SU-DHL-6 (cell line): ENCODE data around the gene CNTN4.

ENCODE experiments used
- H2AFZ ChIP-seq: fragments of 200-600 bp; sonication (generic); 2 replicates; pipeline ENCODE4 v1.6.1; 2014; ENCODE audit warnings: low read depth, mild to moderate bottlenecking, moderate library complexity, mixed read lengths, antibody characterized with exemption, low read length; ENCODE audit not compliant: severe bottlenecking
- H3F3A ChIP-seq: fragments of 200-600 bp; shearing (Covaris generic); 2 replicates; pipeline ENCODE4 v1.6.0; 2016; ENCODE audit warnings: antibody characterized with exemption, mild to moderate bottlenecking; ENCODE audit not compliant: insufficient read depth
- H3K27ac ChIP-seq: fragments of 200-600 bp; sonication (generic); 2 replicates; pipeline ENCODE4 v1.5.1; 2016; ENCODE audit warnings: low read depth, mild to moderate bottlenecking, low read length, moderate library complexity, mixed read lengths
- H3K27me3 ChIP-seq: fragments of 200-600 bp; sonication (generic), shearing (Covaris generic); 2 replicates; pipeline ENCODE4 v1.6.0; 2014; ENCODE audit warnings: mild to moderate bottlenecking, low read length
- H3K36me3 ChIP-seq: fragments of 200-600 bp; sonication (generic); 2 replicates; pipeline ENCODE4 v1.6.1; 2014; ENCODE audit warnings: mild to moderate bottlenecking, low read length, mixed read lengths
- H3K4me2 ChIP-seq: fragments of 300-600, 200-600 bp; shearing (Covaris generic), sonication (generic); 2 replicates; pipeline ENCODE4 v1.6.0; 2014; ENCODE audit warnings: low read length, low read depth, mild to moderate bottlenecking; ENCODE audit not compliant: poor library complexity, severe bottlenecking
- H3K4me3 ChIP-seq: fragments of 200-600 bp; sonication (generic); 2 replicates; pipeline ENCODE4 v1.5.1; 2014; ENCODE audit warnings: antibody characterized with exemption, low read length, mild to moderate bottlenecking, mixed read lengths; ENCODE audit not compliant: insufficient read depth, poor library complexity, severe bottlenecking
- H3K79me2 ChIP-seq: fragments of 200-600 bp; sonication (generic); 2 replicates; pipeline ENCODE4 v1.6.1; 2014; ENCODE audit warnings: mild to moderate bottlenecking, low read length, moderate library complexity; ENCODE audit not compliant: insufficient read depth
- H3K9ac ChIP-seq: fragments of 200-600 bp; sonication (generic); 2 replicates; pipeline ENCODE4 v1.7.0; 2014; ENCODE audit warnings: mild to moderate bottlenecking, low read length
- H3K9me2 ChIP-seq: fragments of 200-600 bp; sonication (generic); replicated peaks from 2 replicates; pipeline ENCODE4 v1.6.1; 2014; ENCODE audit warnings: low read length; ENCODE audit not compliant: insufficient read depth
- H3K9me3 ChIP-seq: fragments of 200-600 bp; sonication (generic); 2 replicates; pipeline ENCODE4 v1.6.1; 2014; ENCODE audit warnings: low read length, mixed read lengths; ENCODE audit not compliant: insufficient read depth
- H4K20me1 ChIP-seq: fragments of 200-600 bp; sonication (generic); 2 replicates; pipeline ENCODE4 v1.6.1; 2014; ENCODE audit warnings: low read depth, mild to moderate bottlenecking, antibody characterized with exemption, low read length, moderate library complexity, mixed read lengths
- CTCF ChIP-seq: fragments of 200-600 bp; sonication (generic); IDR thresholded peaks from one replicate; pipeline ENCODE4 v1.5.1; 2017; ENCODE audit warnings: antibody characterized with exemption, mild to moderate bottlenecking, low read length, moderate library complexity; ENCODE audit not compliant: insufficient read depth, poor library complexity, severe bottlenecking
- EZH2phosphoT487 ChIP-seq: fragments of 200-600 bp; sonication (generic), shearing (Covaris generic); conservative IDR thresholded peaks from 2 replicates; pipeline ENCODE4 v1.6.1; 2018; ENCODE audit warnings: mild to moderate bottlenecking, antibody characterized with exemption, low read length, moderate library complexity, mixed read lengths

Gene CNTN4

GRCh38 chr3:2423143-2423542 is 324.5 kb downstream of the CNTN4 start:
- Histone ChIP-seq H3K4me2 (no peak overlapping the region), H3K27me3 (no peaks in the 10 kb centered on the region), H3K9me2 (no peaks in the 10 kb centered on the region), H3K9ac (no peak overlapping the region), H3K36me3 (no peaks in the 10 kb centered on the region), H3K27ac (no peak overlapping the region), H3K4me3 (no peak overlapping the region), H2AFZ (no peak overlapping the region), H3K9me3 (no peaks in the 10 kb centered on the region), H3K79me2 (no peaks in the 10 kb centered on the region), H4K20me1 (no peaks in the 10 kb centered on the region), H3F3A (no peaks in the 10 kb centered on the region)
- no peak for TF ChIP-seq EZH2phosphoT487
- TF ChIP-seq CTCF = no peak

GRCh38 chr3:2441558-2441957 is 342.9 kb downstream of the CNTN4 start:
- H3K9ac ChIP-seq = no peak overlapping the region
- no peak overlapping the region for H3K4me3 ChIP-seq

GRCh38 chr3:2446146-2446545 is 347.5 kb downstream of the CNTN4 start:
- no peaks in the 10 kb centered on the region for H3F3A ChIP-seq
- H3K27me3 ChIP-seq = no peaks in the 10 kb centered on the region
- H3K9me3 ChIP-seq = no peaks in the 10 kb centered on the region
- H3K79me2 ChIP-seq = no peaks in the 10 kb centered on the region
- no peak overlapping the region for H3K4me3 ChIP-seq
- H3K9me2 ChIP-seq = no peaks in the 10 kb centered on the region
- no peak for TF ChIP-seq EZH2phosphoT487
- TF ChIP-seq CTCF = no peak
- no peaks in the 10 kb centered on the region for H3K36me3 ChIP-seq
- H3K9ac ChIP-seq = no peak overlapping the region
- H3K27ac ChIP-seq = no peak overlapping the region
- no peak overlapping the region for H2AFZ ChIP-seq
- no peaks in the 10 kb centered on the region for H4K20me1 ChIP-seq
- H3K4me2 ChIP-seq = no peak overlapping the region

More at GRCh38 chr3:2441558-2441957, 342.9 kb downstream of the CNTN4 start:
- no peaks in the 10 kb centered on the region for H3K27me3 ChIP-seq
- H3F3A ChIP-seq = no peaks in the 10 kb centered on the region
- H3K36me3 ChIP-seq = no peaks in the 10 kb centered on the region
- H4K20me1 ChIP-seq = no peaks in the 10 kb centered on the region
- H3K9me3 ChIP-seq = no peaks in the 10 kb centered on the region
- no peaks in the 10 kb centered on the region for H3K79me2 ChIP-seq
- no peaks in the 10 kb centered on the region for H3K9me2 ChIP-seq
- TF ChIP-seq CTCF (no peak), EZH2phosphoT487 (no peak)
- H3K4me2 ChIP-seq = no peak overlapping the region
- H2AFZ ChIP-seq = no peak overlapping the region
- no peak overlapping the region for H3K27ac ChIP-seq

GRCh38 chr3:2452249-2452648 is 353.6 kb downstream of the CNTN4 start:
- Histone ChIP-seq H3K9me2 (no peaks in the 10 kb centered on the region), H3K27me3 (no peaks in the 10 kb centered on the region), H3K79me2 (no peaks in the 10 kb centered on the region), H3K9me3 (no peaks in the 10 kb centered on the region), H2AFZ (no peak overlapping the region), H3K27ac (no peak overlapping the region), H3K4me3 (no peak overlapping the region), H4K20me1 (no peaks in the 10 kb centered on the region), H3K9ac (no peak overlapping the region), H3K4me2 (no peak overlapping the region), H3F3A (no peaks in the 10 kb centered on the region), H3K36me3 (no peaks in the 10 kb centered on the region)
- TF ChIP-seq CTCF (no peak), EZH2phosphoT487 (no peak)
